ENCODE data around the gene MED10. TPM values are rescaled to one million over a fixed set of nuclear protein-coding genes. Genes with fewer than 3 reads are reported as not detected.

Gene MED10
- total RNA-seq, 4 donors from 2014 or later: 20.3 to 41.4 (median 27.9) TPM

GRCh38 chr5:6347165-6347564, 31.2 kb downstream of the MED10 start:
- H3K36me3 ChIP-seq: peaks cover 0 to 9% (median 0%) of the 10 kb centered on the region in 3 donors
- H3K27me3 ChIP-seq: no peaks in the 10 kb centered on the region
- H3K4me1 ChIP-seq: no peaks in the 10 kb centered on the region
- DNase-seq (ENCODE audit: low spot score in 2 of 2): no peak
- H3K4me3 ChIP-seq: no peak overlapping the region
- no peak overlapping the region for H3K27ac ChIP-seq
- TF ChIP-seq POLR2A (IDR thresholded peaks at IDR 0.05) (no peak), CTCF (IDR thresholded peaks at IDR 0.05) (no peak), EP300 (IDR thresholded peaks at IDR 0.05) (no peak)
- WGBS, 2 donors: 92 to 96% methylated on average over 4 of the region's 4 CpGs
- H3K9me3 ChIP-seq: no peaks in the 10 kb centered on the region

GRCh38 chr5:6344593-6344989, 33.8 kb downstream of the MED10 start:
- no peak for DNase-seq (ENCODE audit: low spot score in 2 of 2)
- no peak overlapping the region for H3K27ac ChIP-seq
- no peak for TF ChIP-seq EP300 (IDR thresholded peaks at IDR 0.05)
- no peak for TF ChIP-seq POLR2A (IDR thresholded peaks at IDR 0.05)
- TF ChIP-seq CTCF (IDR thresholded peaks at IDR 0.05): no peak
- no peaks in the 10 kb centered on the region for H3K4me1 ChIP-seq
- H3K9me3 ChIP-seq: no peaks in the 10 kb centered on the region
- H3K27me3 ChIP-seq: no peaks in the 10 kb centered on the region
- no peaks in the 10 kb centered on the region for H3K36me3 ChIP-seq
- 80 to 85% methylated on average over 5 of the region's 5 CpGs for WGBS, 2 donors
- no peak overlapping the region for H3K4me3 ChIP-seq

GRCh38 chr5:6343951-6344592, 34.3 kb downstream of the MED10 start:
- Histone ChIP-seq H3K4me1 (no peaks in the 10 kb centered on the region), H3K27me3 (no peaks in the 10 kb centered on the region), H3K36me3 (peaks cover 0 to under 1% (median 0%) of the 10 kb centered on the region in 3 donors), H3K27ac (no peak overlapping the region), H3K9me3 (no peaks in the 10 kb centered on the region), H3K4me3 (no peak overlapping the region)
- WGBS, 2 donors: 71 to 82% methylated on average over 10 to 11 of the region's 11 CpGs
- TF ChIP-seq CTCF (IDR thresholded peaks at IDR 0.05): no peak
- TF ChIP-seq EP300 (IDR thresholded peaks at IDR 0.05): no peak
- no peak for TF ChIP-seq POLR2A (IDR thresholded peaks at IDR 0.05)
- no peak for DNase-seq (ENCODE audit: low spot score in 2 of 2)

- no peak for DNase-seq (ENCODE audit: low spot score in 2 of 2)
Observed at GRCh38 chr5:6342689-6343315, 35.5 kb downstream of the MED10 start.

More at GRCh38 chr5:6342689-6343315, 35.5 kb downstream of the MED10 start:
- no peak overlapping the region for H3K4me3 ChIP-seq
- no peaks in the 10 kb centered on the region for H3K4me1 ChIP-seq
- H3K36me3 ChIP-seq: peaks cover 0 to 7% (median 0%) of the 10 kb centered on the region in 3 donors
- TF ChIP-seq EP300 (IDR thresholded peaks at IDR 0.05) (no peak), CTCF (IDR thresholded peaks at IDR 0.05) (no peak), POLR2A (IDR thresholded peaks at IDR 0.05) (no peak)
- no peaks in the 10 kb centered on the region for H3K27me3 ChIP-seq
- no peak overlapping the region for H3K27ac ChIP-seq
- 84 to 88% methylated on average over 14 of the region's 14 CpGs for whole genome bisulfite sequencing, 2 donors
- no peaks in the 10 kb centered on the region for H3K9me3 ChIP-seq
